Measurements from ENCODE around the gene RNF150.
A peak's percentile ranks its signal among the peaks of the same experiment; 100 is the strongest.

Gene RNF150

GRCh38 chr4:141047228-141047884, 85.9 kb downstream of the RNF150 start:
- ATAC-seq = peak; percentile 85
- TF ChIP-seq RARB (CRISPR knock-in tag; IDR thresholded peaks at IDR 0.05) (peak; percentile 61; the same call in 1 of the 2 replicates), ZFP30 (CRISPR knock-in tag; IDR thresholded peaks at IDR 0.05) (no peak), ZNF8 (CRISPR knock-in tag; IDR thresholded peaks at IDR 0.05) (no peak), ZNF565 (CRISPR knock-in tag; conservative IDR thresholded peaks at IDR 0.05; ENCODE audit: low read depth) (no peak), GLIS3 (CRISPR knock-in tag; IDR thresholded peaks at IDR 0.05) (no peak), BACH2 (CRISPR knock-in tag; IDR thresholded peaks at IDR 0.05; ENCODE audit: borderline replicate concordance) (no peak), ESRRG (CRISPR knock-in tag; IDR thresholded peaks at IDR 0.05) (no peak), ZC3H10 (CRISPR knock-in tag; IDR thresholded peaks at IDR 0.05) (no peak), TCF4 (CRISPR knock-in tag; IDR thresholded peaks at IDR 0.05; ENCODE audit: borderline replicate concordance) (no peak; the same call in 1 of the 2 replicates), TOX (CRISPR knock-in tag; IDR thresholded peaks at IDR 0.05; ENCODE audit: borderline replicate concordance) (peak; percentile 81; the same call in 1 of the 2 replicates), ISL1 (CRISPR knock-in tag; IDR thresholded peaks at IDR 0.05) (peak; percentile 79), ARNTL (CRISPR knock-in tag; IDR thresholded peaks at IDR 0.05; ENCODE audit: borderline replicate concordance, low read depth) (no peak), ZFP3 (CRISPR knock-in tag; IDR thresholded peaks at IDR 0.05) (no peak), CSRNP3 (CRISPR knock-in tag; IDR thresholded peaks at IDR 0.05) (no peak), PPARA (CRISPR knock-in tag; IDR thresholded peaks at IDR 0.05; ENCODE audit: borderline replicate concordance) (no peak), SNAI2 (CRISPR knock-in tag; IDR thresholded peaks at IDR 0.05) (no peak), OSR1 (CRISPR knock-in tag; IDR thresholded peaks at IDR 0.05) (no peak), ZNF70 (CRISPR knock-in tag; IDR thresholded peaks at IDR 0.05) (no peak)
- TF ChIP-seq, protein P1, sequence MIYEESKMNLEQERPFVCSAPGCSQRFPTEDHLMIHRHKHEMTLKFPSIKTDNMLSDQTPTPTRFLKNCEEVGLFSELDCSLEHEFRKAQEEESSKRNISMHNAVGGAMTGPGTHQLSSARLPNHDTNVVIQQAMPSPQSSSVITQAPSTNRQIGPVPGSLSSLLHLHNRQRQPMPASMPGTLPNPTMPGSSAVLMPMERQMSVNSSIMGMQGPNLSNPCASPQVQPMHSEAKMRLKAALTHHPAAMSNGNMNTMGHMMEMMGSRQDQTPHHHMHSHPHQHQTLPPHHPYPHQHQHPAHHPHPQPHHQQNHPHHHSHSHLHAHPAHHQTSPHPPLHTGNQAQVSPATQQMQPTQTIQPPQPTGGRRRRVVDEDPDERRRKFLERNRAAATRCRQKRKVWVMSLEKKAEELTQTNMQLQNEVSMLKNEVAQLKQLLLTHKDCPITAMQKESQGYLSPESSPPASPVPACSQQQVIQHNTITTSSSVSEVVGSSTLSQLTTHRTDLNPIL (CRISPR knock-in tag; IDR thresholded peaks at IDR 0.05; ENCODE audit: low read depth) = no peak
- TF ChIP-seq, protein P2, sequence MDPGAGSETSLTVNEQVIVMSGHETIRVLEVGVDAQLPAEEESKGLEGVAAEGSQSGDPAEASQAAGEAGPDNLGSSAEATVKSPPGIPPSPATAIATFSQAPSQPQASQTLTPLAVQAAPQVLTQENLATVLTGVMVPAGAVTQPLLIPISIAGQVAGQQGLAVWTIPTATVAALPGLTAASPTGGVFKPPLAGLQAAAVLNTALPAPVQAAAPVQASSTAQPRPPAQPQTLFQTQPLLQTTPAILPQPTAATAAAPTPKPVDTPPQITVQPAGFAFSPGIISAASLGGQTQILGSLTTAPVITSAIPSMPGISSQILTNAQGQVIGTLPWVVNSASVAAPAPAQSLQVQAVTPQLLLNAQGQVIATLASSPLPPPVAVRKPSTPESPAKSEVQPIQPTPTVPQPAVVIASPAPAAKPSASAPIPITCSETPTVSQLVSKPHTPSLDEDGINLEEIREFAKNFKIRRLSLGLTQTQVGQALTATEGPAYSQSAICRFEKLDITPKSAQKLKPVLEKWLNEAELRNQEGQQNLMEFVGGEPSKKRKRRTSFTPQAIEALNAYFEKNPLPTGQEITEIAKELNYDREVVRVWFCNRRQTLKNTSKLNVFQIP (CRISPR knock-in tag; IDR thresholded peaks at IDR 0.05; ENCODE audit: borderline replicate concordance, low read depth) = no peak
- TF ChIP-seq, protein P3, sequence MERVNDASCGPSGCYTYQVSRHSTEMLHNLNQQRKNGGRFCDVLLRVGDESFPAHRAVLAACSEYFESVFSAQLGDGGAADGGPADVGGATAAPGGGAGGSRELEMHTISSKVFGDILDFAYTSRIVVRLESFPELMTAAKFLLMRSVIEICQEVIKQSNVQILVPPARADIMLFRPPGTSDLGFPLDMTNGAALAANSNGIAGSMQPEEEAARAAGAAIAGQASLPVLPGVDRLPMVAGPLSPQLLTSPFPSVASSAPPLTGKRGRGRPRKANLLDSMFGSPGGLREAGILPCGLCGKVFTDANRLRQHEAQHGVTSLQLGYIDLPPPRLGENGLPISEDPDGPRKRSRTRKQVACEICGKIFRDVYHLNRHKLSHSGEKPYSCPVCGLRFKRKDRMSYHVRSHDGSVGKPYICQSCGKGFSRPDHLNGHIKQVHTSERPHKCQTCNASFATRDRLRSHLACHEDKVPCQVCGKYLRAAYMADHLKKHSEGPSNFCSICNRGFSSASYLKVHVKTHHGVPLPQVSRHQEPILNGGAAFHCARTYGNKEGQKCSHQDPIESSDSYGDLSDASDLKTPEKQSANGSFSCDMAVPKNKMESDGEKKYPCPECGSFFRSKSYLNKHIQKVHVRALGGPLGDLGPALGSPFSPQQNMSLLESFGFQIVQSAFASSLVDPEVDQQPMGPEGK (CRISPR knock-in tag; IDR thresholded peaks at IDR 0.05; ENCODE audit: borderline replicate concordance) = no peak
- TF ChIP-seq, protein P4, sequence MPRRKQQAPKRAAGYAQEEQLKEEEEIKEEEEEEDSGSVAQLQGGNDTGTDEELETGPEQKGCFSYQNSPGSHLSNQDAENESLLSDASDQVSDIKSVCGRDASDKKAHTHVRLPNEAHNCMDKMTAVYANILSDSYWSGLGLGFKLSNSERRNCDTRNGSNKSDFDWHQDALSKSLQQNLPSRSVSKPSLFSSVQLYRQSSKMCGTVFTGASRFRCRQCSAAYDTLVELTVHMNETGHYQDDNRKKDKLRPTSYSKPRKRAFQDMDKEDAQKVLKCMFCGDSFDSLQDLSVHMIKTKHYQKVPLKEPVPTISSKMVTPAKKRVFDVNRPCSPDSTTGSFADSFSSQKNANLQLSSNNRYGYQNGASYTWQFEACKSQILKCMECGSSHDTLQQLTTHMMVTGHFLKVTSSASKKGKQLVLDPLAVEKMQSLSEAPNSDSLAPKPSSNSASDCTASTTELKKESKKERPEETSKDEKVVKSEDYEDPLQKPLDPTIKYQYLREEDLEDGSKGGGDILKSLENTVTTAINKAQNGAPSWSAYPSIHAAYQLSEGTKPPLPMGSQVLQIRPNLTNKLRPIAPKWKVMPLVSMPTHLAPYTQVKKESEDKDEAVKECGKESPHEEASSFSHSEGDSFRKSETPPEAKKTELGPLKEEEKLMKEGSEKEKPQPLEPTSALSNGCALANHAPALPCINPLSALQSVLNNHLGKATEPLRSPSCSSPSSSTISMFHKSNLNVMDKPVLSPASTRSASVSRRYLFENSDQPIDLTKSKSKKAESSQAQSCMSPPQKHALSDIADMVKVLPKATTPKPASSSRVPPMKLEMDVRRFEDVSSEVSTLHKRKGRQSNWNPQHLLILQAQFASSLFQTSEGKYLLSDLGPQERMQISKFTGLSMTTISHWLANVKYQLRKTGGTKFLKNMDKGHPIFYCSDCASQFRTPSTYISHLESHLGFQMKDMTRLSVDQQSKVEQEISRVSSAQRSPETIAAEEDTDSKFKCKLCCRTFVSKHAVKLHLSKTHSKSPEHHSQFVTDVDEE (CRISPR knock-in tag; IDR thresholded peaks at IDR 0.05) = 0 out of 2 replicates have a peak, but pooled peaks have one; percentile 15

DNA sequence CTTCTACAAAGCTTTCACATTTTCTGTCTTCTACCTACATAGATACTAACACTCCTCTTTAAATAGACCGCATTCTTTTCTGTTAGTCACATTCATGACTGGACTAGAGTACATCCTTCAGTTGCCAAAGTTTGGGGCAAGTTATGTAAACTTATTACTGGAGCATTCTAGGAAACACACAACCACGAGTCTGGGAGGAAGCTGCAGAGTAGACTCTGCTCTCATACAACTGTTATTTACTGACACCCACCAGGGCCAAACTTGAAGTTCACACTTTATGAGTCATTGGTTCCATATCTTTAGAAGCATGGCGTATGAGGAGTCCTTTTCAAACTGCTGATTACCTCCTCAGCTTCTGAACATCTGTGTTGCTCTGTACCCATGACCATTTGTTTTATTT, 87.0 kb downstream of the RNF150 start:
- ATAC-seq = peak; percentile 91
- TF ChIP-seq, protein P2 (CRISPR knock-in tag; IDR thresholded peaks at IDR 0.05; ENCODE audit: borderline replicate concordance, low read depth) = no peak
- TF ChIP-seq CSRNP3 (CRISPR knock-in tag; IDR thresholded peaks at IDR 0.05) (no peak), ZC3H10 (CRISPR knock-in tag; IDR thresholded peaks at IDR 0.05) (0 out of 2 replicates have a peak, but pooled peaks have one; percentile 43), ZFP30 (CRISPR knock-in tag; IDR thresholded peaks at IDR 0.05) (no peak), ZNF70 (CRISPR knock-in tag; IDR thresholded peaks at IDR 0.05) (no peak), ZFP3 (CRISPR knock-in tag; IDR thresholded peaks at IDR 0.05) (0 out of 2 replicates have a peak, but pooled peaks have one; percentile 27), ISL1 (CRISPR knock-in tag; IDR thresholded peaks at IDR 0.05) (peak; percentile 33)

All from SK-N-SH treated with all-trans-retinoic acid at 6 μM for 48 hours (cell line).